Measurements from ENCODE around the gene DACH1. TPM values are rescaled to one million over a fixed set of nuclear protein-coding genes. Genes with fewer than 3 reads are reported as not detected.

DACH1 gene
- polyA plus RNA-seq, 3 donors: 0.03 to 0.69 (median 0.26) TPM

GRCh38 chr13:71488201-71488600 lies 378.8 kb downstream of the DACH1 start:
- Mint-ChIP-seq H3K27me3 (ENCODE audit: low read depth in 3 of 3) (no peaks in the 10 kb centered on the region), H3K4me3 (no peak overlapping the region), H3K4me1 (peaks cover 3% of the 10 kb centered on the region), H3K27ac (no peak overlapping the region), H3K36me3 (peaks cover 5 to 13% of the 10 kb centered on the region in 2 donors), H3K9me3 (peaks cover 0 to 5% (median 0%) of the 10 kb centered on the region in 7 donors)
- intact Hi-C loops (cut with micrococcal nuclease): no loop called here
- Histone ChIP-seq H3K9ac (ENCODE audit: insufficient read depth, low read length, poor library complexity, severe bottlenecking) (no peak overlapping the region), H3K36me3 (replicated peaks in 1 of 2; ENCODE audit: control insufficient read depth in 1 of 2, insufficient read depth in 2 of 2, low read length in 2 of 2) (peaks cover 4 to 7% of the 10 kb centered on the region in 2 donors), H3K4me2 (replicated peaks; ENCODE audit: extremely low read depth, low read length, poor library complexity, severe bottlenecking) (no peak overlapping the region), H3K9me3 (replicated peaks in 1 of 2; ENCODE audit: control insufficient read depth in 1 of 2, insufficient read depth in 1 of 2, low read length in 2 of 2) (peaks cover 0 to 3% of the 10 kb centered on the region in 2 donors), H3K79me2 (ENCODE audit: insufficient read depth, low read length) (no peaks in the 10 kb centered on the region), H3K27me3 (ENCODE audit: control insufficient read depth in 2 of 2, insufficient read depth in 2 of 2, low read length in 2 of 2) (no peaks in the 10 kb centered on the region), H2AFZ (ENCODE audit: insufficient read depth, low read depth, low read length, poor library complexity, severe bottlenecking) (no peak overlapping the region), H4K20me1 (ENCODE audit: insufficient read depth, low read length) (no peaks in the 10 kb centered on the region), H3K27ac (ENCODE audit: low read depth in 1 of 2, low read length in 2 of 2) (no peak overlapping the region), H3K4me3 (replicated peaks in 1 of 3; ENCODE audit: low read depth in 2 of 3, low read length in 3 of 3) (no peak overlapping the region), H3K4me1 (ENCODE audit: control insufficient read depth in 1 of 2, insufficient read depth in 2 of 2, low read length in 2 of 2) (no peaks in the 10 kb centered on the region)
- no peak for DNase-seq
- no peak for TF ChIP-seq CTCF (IDR thresholded peaks at IDR 0.05)
- no CpG with 5 or more reads among the region's 1 CpG for WGBS (ENCODE audit: insufficient coverage)

GRCh38 chr13:71485913-71486312 lies 381.1 kb downstream of the DACH1 start:
- Histone ChIP-seq H3K27ac (ENCODE audit: low read depth in 1 of 2, low read length in 2 of 2) (no peak overlapping the region), H3K36me3 (replicated peaks in 1 of 2; ENCODE audit: control insufficient read depth in 1 of 2, insufficient read depth in 2 of 2, low read length in 2 of 2) (peaks cover 4 to 7% of the 10 kb centered on the region in 2 donors), H3K79me2 (ENCODE audit: insufficient read depth, low read length) (no peaks in the 10 kb centered on the region), H3K9me3 (replicated peaks in 1 of 2; ENCODE audit: control insufficient read depth in 1 of 2, insufficient read depth in 1 of 2, low read length in 2 of 2) (peaks cover 0 to 3% of the 10 kb centered on the region in 2 donors), H3K27me3 (ENCODE audit: control insufficient read depth in 2 of 2, insufficient read depth in 2 of 2, low read length in 2 of 2) (no peaks in the 10 kb centered on the region), H4K20me1 (ENCODE audit: insufficient read depth, low read length) (no peaks in the 10 kb centered on the region), H3K9ac (ENCODE audit: insufficient read depth, low read length, poor library complexity, severe bottlenecking) (no peak overlapping the region), H3K4me3 (replicated peaks in 1 of 3; ENCODE audit: low read depth in 2 of 3, low read length in 3 of 3) (no peak overlapping the region), H2AFZ (ENCODE audit: insufficient read depth, low read depth, low read length, poor library complexity, severe bottlenecking) (no peak overlapping the region), H3K4me2 (replicated peaks; ENCODE audit: extremely low read depth, low read length, poor library complexity, severe bottlenecking) (no peak overlapping the region), H3K4me1 (ENCODE audit: control insufficient read depth in 1 of 2, insufficient read depth in 2 of 2, low read length in 2 of 2) (no peaks in the 10 kb centered on the region)
- no CpG with 5 or more reads among the region's 1 CpG for WGBS (ENCODE audit: insufficient coverage)
- no peak for TF ChIP-seq CTCF (IDR thresholded peaks at IDR 0.05)
- DNase-seq: no peak
- H3K27ac Mint-ChIP-seq: no peak overlapping the region
- H3K9me3 Mint-ChIP-seq: peaks cover 0 to 3% (median 0%) of the 10 kb centered on the region in 7 donors
- peaks cover 3% of the 10 kb centered on the region for H3K4me1 Mint-ChIP-seq
- peaks cover 10 to 11% of the 10 kb centered on the region in 2 donors for H3K36me3 Mint-ChIP-seq
- intact Hi-C loops (cut with micrococcal nuclease): no loop called here
- no peak overlapping the region for H3K4me3 Mint-ChIP-seq
- no peaks in the 10 kb centered on the region for H3K27me3 Mint-ChIP-seq (ENCODE audit: low read depth in 3 of 3)

Data from CD14-positive monocyte (primary cell).